HG02642 (cell line): Measurements from ENCODE around the gene NOP56.

Source experiments
- ATAC-seq: cut with Tn5 transposase; IDR thresholded peaks from one replicate; pipeline ENCODE4 v1.9.1; 2021; ENCODE audit warnings: mild to moderate bottlenecking; ENCODE audit not compliant: unreplicated experiment, poor library complexity

The NOP56 gene, protein sequence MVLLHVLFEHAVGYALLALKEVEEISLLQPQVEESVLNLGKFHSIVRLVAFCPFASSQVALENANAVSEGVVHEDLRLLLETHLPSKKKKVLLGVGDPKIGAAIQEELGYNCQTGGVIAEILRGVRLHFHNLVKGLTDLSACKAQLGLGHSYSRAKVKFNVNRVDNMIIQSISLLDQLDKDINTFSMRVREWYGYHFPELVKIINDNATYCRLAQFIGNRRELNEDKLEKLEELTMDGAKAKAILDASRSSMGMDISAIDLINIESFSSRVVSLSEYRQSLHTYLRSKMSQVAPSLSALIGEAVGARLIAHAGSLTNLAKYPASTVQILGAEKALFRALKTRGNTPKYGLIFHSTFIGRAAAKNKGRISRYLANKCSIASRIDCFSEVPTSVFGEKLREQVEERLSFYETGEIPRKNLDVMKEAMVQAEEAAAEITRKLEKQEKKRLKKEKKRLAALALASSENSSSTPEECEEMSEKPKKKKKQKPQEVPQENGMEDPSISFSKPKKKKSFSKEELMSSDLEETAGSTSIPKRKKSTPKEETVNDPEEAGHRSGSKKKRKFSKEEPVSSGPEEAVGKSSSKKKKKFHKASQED

GRCh38 chr20:2651772-2652723, at the start of gene NOP56:
TSS of gene NOP56 (plus strand) at chr20:2652632. CDS start at chr20:2652661, 29 bp downstream.
- peak; percentile 86 for ATAC-seq

DNA sequence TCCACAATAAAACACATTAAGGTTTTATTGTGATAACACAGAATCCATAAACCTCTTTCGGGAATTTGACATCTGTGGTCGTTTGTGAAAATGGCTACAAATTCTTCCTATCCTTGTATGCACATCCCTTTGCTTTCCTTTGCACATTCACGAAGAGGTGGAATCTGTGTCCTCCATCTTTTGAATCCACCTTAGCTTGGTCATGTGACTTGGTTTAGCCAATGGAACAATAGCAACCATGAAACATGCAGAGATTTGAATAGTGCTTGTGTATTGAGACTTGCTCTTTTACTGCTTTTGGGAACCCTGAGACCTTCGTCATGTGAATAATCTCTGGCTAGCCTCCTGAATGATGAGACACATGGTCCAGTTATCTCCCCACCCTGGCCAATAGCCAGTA, 49.7 kb upstream of the NOP56 start:
- ATAC-seq = no peak

DNA sequence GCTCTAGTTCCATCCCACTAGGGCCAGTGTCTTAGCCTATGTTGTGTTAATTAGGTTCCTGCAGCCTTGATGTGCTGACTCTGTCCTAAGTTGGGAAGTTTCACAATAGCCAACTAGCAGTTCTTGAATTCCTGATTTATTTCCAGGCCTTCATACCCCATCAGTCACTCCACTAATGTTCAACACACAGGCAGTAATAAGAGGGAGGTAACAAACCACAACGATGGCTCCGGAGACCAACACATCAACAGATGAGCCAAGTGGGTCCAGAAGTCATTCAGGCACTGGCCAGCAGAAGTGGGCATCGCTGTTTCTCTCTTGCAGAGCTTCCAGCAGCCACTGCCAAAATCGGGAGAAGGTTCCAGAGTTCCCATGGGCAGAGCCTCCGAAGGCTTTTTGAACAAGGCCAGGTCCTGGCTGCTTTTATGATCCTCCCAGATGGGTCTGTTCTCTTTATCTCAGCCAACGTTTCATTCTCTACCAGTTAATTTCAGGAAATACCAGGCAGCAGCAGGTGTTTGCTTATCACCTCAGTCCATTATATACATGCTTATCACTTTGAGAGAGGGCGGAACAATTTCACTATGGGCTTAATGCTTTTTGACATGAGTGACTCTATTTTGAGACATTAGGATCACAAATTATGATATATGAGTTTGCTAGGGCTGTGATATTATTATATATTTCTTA, 48.5 kb upstream of the NOP56 start:
- no peak for ATAC-seq

- ATAC-seq = no peak
These were observed 48.0 kb upstream of the NOP56 start for GRCh38 chr20:2604506-2604835.

- no peak for ATAC-seq
These were observed 45.9 kb upstream of the NOP56 start for GRCh38 chr20:2606507-2607006.

GRCh38 chr20:2610326-2610725, 42.1 kb upstream of the NOP56 start:
- no peak for ATAC-seq

- ATAC-seq = no peak
These were observed 41.3 kb upstream of the NOP56 start for GRCh38 chr20:2610941-2611720.

GRCh38 chr20:2612073-2612472, 40.4 kb upstream of the NOP56 start:
- no peak for ATAC-seq

DNA sequence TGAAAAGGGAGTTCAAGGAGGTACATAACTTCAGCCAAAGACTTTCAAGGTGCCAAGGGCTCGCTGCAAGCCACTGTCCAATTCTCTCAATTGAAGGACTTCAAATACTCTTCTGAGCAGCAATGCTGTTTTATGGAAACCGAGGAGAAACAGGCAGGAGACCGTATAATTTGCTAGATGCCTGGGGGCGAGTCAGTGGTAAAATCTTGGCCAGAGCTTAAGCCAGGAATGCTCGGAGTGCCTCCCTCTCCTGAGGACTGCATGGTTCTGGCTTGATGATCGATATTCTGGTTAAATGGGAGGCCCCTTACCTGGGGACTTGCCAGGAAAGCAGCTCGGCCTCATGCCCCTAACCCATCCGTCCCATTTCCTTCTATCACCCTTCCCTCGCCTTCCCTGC, 35.8 kb upstream of the NOP56 start:
- ATAC-seq = no peak

- no peak for ATAC-seq
These were observed 35.2 kb upstream of the NOP56 start for GRCh38 chr20:2617099-2617714.

DNA sequence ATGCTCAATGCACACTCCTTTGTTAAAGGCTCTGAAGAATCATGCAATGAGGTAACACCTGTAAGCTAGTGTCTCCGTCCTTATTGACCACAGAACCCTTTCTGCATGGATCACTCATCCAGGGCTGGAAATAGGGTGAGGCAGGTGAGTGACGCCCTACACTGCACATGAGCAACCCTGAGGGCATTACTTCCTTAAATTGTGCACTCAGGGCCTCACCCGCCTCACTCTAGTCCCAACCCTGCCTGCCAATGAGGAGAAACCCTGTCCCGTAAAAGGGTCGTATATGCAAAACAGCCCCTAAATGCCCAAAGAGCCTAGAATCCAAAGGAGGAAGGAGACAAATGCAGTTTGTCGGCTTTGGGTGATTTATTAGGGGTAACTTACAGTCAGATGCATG, 33.6 kb upstream of the NOP56 start:
- ATAC-seq = no peak

DNA sequence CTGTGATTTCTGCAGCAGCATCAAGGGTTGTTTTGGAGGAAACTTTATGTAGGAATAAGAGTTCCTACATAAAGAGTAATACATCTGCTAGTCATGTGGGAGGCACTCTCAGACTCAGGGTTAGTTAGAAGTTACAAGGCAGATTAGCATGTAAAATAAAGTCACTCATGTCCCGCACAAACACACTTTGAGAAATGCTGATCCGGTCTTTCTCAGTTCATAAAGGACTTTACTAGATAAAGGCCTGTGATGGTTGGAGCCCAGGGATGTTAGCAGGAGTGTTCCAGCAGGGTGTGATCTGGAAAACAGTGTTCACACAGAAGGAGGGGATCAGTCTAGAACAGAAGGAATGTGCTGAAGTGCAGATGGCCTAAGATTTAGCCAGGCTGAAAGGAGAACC, 33.1 kb upstream of the NOP56 start:
- no peak for ATAC-seq

DNA sequence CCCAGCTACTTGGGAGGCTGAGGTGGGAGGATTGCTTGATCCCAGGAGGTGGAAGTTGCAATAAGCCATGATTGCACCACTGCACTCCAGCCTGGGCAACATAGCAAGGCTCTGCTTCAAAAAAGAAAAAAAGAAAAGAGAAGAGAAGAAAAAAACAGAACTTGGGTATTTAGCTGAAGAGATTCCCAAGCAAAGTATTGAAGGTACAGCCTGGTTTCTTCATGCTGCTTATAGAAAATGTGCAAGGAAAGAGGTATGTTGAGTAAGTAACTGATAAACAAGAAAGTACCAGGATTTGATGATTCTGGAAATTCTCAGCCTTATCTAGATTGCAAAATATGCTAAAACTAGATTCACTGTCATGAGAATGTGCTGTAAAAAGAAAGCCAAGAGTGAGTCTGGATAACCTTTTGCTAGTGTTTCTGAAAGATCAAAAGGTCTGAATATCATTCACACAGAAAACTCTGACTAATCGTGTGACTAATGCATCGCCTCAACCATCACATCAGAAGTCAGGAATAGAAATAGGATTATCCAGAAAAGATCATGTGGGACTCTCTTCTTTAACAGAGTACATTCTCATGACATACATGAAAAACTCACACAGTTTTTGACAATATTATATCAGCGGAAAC, 32.4 kb upstream of the NOP56 start:
- no peak for ATAC-seq

DNA sequence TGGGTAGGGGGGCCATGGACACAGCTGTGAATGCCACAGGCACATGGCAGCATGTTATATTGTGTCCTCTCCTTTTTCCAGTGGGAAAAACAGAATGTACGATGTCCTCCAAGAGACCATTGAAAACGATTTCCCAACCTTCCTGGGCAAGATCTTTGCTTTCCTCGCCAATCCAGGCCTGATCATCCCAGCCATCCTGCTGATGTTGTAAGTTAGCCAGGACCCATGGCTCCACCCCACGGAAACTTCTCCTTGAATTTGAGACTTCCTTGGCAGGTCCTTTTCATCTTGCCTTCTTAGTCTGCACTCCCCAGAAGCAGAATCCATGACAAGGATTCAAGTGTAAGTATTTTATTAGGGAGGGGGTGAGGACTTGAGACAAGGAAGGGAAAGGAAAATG, 28.2 kb upstream of the NOP56 start:
- no peak for ATAC-seq

GRCh38 chr20:2625062-2625461, 27.4 kb upstream of the NOP56 start:
- no peak for ATAC-seq

GRCh38 chr20:2626853-2627541, 25.4 kb upstream of the NOP56 start:
- ATAC-seq = no peak

GRCh38 chr20:2631228-2631627, 21.2 kb upstream of the NOP56 start:
- no peak for ATAC-seq

- no peak for ATAC-seq
These were observed 19.1 kb upstream of the NOP56 start for GRCh38 chr20:2633381-2633780.
